ENCODE data around the gene GLIPR2.
"Not testable (repeated sequence)": the region's sequence is repeated elsewhere in the genome, so short reads cannot be mapped to it uniquely, and the experiment has no call there.

The GLIPR2 gene

GRCh38 chr9:36142510-36143244, 6.1 kb downstream of the GLIPR2 start:
- H3K27ac ChIP-seq = no peak overlapping the region
- no peak for DNase-seq (ENCODE audit: low read depth, low spot score)

DNA sequence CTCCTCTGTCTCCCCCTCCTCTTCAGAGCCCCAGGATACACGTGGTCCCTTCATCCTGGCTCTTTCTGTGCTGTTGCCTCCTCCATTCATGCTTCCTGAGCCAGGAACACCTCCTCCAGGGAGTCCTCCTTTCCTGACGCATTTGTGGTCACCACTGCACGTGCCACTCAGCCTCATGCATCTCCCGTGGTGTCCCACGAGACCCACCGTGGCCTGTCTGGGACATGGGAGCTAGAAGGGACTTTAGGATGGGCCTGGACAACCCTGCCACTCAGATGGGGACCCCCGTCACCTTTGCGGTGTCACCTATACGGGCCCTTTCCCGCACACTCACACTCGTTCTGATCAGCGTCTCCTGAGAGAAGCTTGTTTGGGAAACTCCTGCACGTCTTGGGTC, 6.7 kb downstream of the GLIPR2 start:
- DNase-seq (ENCODE audit: low read depth, low spot score) = no peak
- H3K27ac ChIP-seq = no peak overlapping the region

DNA sequence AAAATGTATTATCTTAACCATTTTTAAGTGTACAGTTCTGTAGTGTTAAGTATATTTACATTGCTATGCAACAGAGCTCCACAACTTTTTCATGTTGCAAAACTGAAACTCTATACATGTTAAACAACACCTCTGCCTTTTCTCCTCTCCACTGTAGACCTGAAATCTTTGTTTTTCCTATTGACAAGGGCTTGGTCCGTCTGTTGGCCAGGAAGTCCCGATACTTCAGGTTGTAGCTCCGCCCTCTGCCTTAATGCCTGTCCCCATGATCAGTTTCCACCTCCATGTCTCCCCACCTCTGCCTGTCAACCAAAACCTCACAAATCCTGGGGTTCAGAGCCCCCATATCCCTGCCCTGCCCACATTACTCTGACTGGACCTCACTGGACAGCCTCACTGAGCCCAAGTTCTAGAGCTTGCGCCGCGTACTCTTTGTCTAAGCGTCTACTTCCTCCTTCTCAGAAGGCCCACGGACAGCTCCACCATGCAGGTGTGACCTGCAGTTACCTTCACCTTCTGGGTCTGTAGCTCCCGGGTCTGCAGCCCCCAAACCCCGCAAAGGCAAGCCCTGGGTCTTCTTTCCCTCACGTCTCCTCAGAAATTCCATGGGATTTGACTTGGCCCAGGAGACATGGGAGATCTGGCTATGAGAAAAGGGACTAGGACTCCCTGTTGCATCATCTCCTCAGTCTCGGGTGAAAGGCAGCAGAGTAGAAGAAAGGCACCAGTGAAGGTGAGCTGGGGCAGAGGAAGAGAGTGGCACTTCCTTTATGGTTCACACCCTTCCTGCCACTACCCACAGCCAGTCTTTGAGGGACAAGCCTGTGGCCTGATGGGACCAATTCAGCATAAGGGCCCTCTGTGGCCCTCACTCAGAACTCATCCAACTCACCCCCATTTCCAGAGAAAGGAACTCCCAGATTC, 8.0 kb downstream of the GLIPR2 start:
- no peak for DNase-seq (ENCODE audit: low read depth, low spot score)
- no peak overlapping the region for H3K27ac ChIP-seq

DNA sequence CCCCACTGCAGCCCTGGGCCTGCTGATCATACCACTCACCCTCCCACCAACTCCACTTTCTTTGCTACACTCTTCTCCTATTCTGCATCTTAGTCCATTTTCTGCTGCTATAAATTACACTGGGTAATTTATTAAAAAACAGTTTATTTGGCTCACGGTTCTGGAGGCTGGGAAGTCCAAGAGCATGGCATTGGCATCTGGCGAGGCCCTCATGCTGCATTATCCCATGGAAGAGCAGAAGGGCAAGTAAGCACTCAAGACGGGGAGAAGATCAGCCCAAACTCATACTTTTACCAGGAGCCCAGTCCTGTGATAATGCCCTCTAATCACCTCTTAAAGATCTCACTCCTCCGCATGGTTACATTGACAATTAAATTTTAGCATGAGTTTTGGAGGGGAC, 9.4 kb downstream of the GLIPR2 start:
- no peak for DNase-seq (ENCODE audit: low read depth, low spot score)
- no peak overlapping the region for H3K27ac ChIP-seq

GRCh38 chr9:36146651-36147050, 10.1 kb downstream of the GLIPR2 start:
- no peak for DNase-seq (ENCODE audit: low read depth, low spot score)
- no peak overlapping the region for H3K27ac ChIP-seq

DNA sequence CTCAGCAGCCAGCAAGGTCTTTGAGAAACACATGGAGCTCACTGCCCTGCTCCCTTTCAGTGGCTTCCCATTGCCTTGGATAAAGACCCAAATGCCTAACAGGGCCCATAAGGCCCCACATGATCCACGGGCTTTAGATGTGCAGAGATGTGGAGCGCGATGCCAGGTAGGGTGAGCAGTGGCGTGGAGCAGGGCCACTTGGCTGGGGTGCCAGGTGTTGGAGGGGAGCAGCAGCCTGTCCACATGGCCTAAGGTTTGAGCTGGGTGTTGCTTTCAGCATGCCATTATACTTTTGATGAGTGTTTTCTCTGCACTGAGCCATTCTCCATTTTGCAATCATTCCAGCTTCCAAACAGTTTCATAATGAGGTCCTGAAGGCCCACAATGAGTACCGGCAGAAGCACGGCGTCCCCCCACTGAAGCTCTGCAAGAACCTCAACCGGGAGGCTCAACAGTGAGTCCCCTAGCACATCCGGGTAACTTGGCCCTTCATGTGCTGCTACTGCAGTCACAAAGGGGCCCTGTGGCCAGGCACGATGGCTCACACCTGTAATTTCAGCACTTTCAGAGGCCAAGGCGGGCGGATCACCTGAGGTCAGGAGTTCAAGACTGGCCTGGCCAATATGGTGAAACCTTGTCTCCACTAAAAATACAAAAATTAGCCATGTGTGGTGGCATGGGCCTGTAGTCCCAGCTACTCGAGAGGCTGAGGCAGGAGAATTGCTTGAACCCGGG, 11.1 kb downstream of the GLIPR2 start:
- no peak for DNase-seq (ENCODE audit: low read depth, low spot score)
- H3K27ac ChIP-seq = no peak overlapping the region

GRCh38 chr9:36148311-36149051, 11.9 kb downstream of the GLIPR2 start:
- no peak overlapping the region for H3K27ac ChIP-seq
- DNase-seq (ENCODE audit: low read depth, low spot score) = no peak

GRCh38 chr9:36149197-36149596, 12.7 kb downstream of the GLIPR2 start:
- no peak overlapping the region for H3K27ac ChIP-seq
- DNase-seq (ENCODE audit: low read depth, low spot score) = no peak

- no peak overlapping the region for H3K27ac ChIP-seq
- DNase-seq (ENCODE audit: low read depth, low spot score) = no peak
These were observed 14.2 kb downstream of the GLIPR2 start for GRCh38 chr9:36150574-36151315.

DNA sequence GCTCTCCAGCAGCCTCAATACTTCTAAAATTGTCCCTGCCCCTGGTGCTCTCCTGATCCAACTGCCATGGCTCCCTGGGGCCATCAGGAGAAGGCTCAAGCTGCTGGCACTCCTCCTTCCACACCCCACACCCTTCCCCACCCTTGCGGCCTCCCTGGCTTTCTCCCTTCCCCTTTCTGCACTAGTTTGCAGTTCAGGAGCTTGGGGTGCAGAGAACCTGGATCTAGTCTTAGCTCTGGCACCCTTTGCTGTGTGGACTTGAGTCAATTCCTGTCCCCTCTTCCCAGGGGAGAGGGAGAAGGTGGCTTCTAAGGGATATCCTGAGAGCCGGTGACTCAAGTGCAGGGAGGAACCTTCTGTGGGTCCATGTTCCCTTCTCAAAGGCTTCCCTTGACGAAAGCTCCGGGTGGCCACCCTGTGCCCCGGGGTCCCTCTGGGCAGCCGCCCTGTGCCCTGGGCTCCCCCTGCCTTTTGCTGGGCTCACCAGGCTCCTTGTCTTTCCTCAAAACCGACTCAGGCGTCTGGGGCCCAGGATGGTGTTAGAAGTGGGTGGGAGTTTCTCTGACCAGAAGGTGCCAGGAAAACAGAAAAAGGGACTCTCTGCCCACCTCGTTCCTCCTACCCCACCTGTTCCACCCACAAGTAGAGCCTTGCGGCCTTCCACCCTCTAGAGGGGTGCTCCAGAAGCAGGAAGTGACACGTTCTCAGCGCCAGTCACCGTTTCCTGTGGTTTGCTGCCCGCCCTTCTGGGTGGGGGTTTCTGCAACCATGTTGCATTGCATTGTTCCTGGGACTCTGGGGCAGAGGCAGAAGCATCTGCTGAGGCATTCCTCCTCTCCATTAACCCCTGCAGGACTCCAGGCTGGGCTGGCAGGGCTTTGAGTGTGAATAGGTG, 15.0 kb downstream of the GLIPR2 start:
- no peak for DNase-seq (ENCODE audit: low read depth, low spot score)
- H3K27ac ChIP-seq = no peak overlapping the region

DNA sequence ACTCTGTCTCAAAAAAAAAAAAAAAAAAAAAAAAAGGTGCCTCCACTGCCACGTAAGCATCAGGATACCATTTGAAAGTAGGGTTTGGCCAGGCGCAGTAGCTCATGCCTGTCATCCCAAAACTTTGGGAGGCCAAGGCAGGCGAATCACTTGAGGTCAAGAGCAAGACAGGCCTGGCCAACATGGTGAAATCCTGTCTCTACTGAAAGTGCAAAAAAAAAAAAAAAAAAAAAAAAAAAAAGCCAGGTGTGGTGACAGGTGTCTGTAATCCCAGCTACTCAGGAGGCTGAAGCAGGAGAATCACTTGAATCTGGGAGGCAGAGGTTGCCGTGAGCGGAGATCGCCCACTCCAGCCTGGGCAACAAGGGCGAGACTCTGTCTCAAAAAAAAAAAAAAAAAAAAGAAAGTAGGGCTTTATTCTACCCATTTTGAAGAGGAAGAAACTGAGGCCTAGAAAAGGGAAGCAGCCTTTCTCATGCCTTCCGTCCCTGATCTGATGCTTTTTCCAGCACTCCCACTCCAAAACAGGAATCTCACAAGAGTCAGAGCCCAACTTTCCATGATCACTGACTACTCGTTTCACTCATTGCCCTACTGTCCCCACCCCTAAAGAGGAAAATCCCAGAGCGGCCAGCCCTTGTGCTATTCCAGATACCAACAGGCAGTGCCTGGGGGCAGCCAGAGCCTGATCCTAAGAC, 16.4 kb downstream of the GLIPR2 start:
- no peak overlapping the region for H3K27ac ChIP-seq
- no peak for DNase-seq (ENCODE audit: low read depth, low spot score)

GRCh38 chr9:36153746-36154145, 17.2 kb downstream of the GLIPR2 start:
- H3K27ac ChIP-seq = no peak overlapping the region
- DNase-seq (ENCODE audit: low read depth, low spot score) = no peak

DNA sequence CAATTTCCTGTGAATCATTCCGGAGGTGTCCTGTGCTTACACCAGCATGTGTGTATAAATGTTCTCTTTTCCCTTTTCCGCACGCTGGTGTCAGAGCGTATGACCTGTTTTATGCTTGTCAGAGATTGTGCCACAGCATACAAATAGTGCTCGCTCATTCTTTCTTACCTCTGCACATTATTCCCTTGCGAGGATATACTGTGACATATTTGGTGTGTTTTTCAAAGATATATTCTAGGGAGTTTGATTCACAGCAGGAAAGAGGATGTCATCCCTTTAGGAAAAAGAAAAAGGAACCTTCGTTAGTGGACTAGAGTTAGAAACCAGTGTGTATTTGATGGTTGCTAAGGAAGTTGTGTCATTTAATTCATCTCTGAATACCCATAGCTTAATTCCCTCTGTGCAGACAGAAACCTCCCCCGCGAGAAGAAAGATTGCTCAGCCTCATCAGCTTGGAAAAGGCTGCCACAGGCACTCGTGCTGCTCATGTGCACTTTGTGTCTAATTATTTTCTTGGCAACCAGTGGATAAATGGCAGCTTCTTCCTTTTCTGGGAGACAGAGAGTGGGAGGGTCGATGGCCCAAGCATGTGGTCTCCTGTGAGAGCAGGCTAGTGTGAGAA, 17.9 kb downstream of the GLIPR2 start:
- H3K27ac ChIP-seq = no peak overlapping the region
- DNase-seq (ENCODE audit: low read depth, low spot score) = no peak

- H3K27ac ChIP-seq = no peak overlapping the region
- DNase-seq (ENCODE audit: low read depth, low spot score) = no peak
These were observed 19.6 kb downstream of the GLIPR2 start for GRCh38 chr9:36156116-36156515.

GRCh38 chr9:36158122-36158521, 21.6 kb downstream of the GLIPR2 start:
- no peak overlapping the region for H3K27ac ChIP-seq
- DNase-seq (ENCODE audit: low read depth, low spot score) = no peak

- no peak overlapping the region for H3K27ac ChIP-seq
- DNase-seq (ENCODE audit: low read depth, low spot score) = no peak
These were observed 22.4 kb downstream of the GLIPR2 start for GRCh38 chr9:36158917-36159316.

DNA sequence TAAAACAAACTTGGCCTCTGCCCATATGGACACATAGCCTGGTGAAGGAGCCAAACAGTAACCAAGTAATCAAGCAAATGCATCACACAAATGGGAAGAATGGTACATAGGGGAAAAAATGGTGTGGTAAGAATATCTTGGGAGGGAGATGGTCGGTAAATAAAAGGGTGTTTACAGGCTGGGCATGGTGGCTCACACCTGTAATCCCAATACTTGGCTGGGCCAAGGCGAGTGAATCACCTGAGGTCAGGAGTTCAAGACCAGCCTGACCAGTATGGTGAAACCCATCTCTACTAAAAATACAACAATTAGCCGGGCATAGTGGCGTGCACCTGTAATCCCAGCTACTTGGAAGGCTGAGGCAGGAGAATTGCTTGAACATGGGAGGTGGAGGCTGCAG, 23.0 kb downstream of the GLIPR2 start:
- not testable (repeated sequence) for H3K27ac ChIP-seq; DNase-seq (ENCODE audit: low read depth, low spot score)

Data from epithelial cell of prostate (primary cell).